Measurements from ENCODE around the gene ACTL6B.

ACTL6B gene

DNA sequence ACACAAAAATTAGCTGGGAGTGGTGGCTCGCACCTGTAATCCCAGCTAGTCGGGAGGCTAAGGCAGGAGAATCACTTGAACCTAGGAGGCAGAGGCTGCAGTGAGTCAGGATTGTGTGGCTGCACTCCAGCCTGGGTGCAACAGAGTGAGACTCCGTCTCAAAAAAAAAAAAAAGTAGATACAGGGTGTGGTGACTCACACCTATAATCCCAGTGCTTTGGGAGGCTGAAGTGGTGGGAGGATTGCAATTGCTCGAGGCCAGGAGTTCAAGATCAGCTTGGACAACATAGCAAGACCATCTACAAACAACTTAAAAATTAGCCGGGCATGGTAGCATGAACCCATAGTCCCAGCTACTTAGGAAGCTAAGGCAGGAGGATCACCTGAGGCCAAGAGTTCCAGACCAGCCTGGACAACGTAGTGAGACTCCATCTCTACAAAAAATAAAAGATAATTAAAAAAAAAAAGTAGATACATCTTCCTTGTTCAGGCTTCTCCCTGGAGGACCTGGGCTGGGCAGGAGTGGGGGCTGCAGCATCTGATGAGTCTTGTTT lies 41.9 kb downstream of the ACTL6B start:
- TF ChIP-seq, protein P1, sequence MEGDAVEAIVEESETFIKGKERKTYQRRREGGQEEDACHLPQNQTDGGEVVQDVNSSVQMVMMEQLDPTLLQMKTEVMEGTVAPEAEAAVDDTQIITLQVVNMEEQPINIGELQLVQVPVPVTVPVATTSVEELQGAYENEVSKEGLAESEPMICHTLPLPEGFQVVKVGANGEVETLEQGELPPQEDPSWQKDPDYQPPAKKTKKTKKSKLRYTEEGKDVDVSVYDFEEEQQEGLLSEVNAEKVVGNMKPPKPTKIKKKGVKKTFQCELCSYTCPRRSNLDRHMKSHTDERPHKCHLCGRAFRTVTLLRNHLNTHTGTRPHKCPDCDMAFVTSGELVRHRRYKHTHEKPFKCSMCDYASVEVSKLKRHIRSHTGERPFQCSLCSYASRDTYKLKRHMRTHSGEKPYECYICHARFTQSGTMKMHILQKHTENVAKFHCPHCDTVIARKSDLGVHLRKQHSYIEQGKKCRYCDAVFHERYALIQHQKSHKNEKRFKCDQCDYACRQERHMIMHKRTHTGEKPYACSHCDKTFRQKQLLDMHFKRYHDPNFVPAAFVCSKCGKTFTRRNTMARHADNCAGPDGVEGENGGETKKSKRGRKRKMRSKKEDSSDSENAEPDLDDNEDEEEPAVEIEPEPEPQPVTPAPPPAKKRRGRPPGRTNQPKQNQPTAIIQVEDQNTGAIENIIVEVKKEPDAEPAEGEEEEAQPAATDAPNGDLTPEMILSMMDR (IDR thresholded peaks at IDR 0.05; ENCODE audit: extremely low read depth, missing control alignments), result no peak
- no peak for DNase-seq (ENCODE audit: low spot score)

DNA sequence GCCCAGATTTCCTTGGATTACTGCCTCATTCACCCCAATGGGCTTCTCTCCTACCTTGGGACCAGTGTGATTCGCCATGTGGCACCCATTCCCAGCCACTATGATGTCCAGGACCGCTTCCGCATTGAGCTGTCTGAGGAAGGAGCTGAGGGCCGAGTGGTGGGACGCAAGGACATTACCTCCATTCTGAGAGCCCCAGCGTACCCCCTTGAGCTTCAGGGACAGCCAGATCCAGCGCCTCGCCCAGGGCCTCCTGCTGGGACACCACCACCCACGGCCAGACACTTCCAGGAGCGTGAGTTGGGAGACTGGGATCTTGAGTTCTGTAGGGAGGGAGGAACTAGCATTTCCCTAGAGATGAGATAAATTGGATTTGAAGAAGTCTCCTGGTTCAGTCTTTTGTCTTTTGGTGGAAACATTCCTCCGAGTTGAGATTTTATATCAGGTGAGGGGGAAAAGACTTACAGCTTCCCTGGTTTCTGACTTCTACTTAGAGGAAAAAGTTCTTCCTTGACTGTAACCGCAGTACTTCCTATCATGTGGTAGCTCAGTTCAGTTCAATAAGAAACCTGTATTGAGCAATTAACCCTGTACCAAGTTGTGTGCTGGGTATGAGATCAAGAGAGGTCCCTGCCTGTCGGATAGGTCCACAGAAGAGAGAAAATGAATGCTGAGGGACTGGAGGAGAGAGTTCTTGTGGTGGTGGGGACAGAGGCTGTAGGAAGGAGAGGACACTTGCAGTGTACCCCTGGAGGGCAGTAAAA lies 42.7 kb downstream of the ACTL6B start:
- TF ChIP-seq, protein P1 (IDR thresholded peaks at IDR 0.05; ENCODE audit: extremely low read depth, missing control alignments), result no peak
- no peak for DNase-seq (ENCODE audit: low spot score)

DNA sequence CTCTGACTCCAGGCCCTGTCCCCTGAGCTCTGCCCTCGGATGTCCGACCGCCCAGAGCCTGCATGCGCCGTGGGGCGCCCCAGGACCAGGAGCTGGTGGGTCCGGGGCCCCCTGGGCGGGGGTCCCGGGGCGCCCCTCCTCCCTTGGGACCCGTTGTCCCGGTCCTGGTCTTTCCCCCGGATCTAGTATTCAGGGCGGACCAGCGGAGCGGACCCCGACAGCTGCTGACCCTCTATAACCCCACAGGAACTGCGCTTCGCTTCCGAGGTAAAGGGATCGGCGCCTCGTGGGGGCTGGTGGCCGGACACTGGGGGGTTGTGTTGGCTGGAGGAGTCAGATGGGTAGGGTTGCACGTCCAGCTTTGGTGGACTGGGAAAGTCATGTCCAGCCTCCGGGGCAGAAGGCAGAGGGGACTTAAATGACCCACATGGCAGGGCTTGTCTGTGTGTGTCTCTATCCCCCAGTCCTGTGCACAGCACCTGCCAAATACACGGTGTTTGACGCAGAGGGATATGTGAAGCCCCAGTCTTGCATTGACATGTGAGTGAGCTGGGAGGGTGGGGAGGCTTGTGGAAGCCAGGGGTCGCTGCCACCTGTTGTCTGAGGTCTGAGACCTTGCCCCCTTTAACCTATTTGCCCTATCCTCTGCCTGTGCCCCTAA lies 43.4 kb downstream of the ACTL6B start:
- DNase-seq (ENCODE audit: low spot score), result no peak
- TF ChIP-seq, protein P1 (IDR thresholded peaks at IDR 0.05; ENCODE audit: extremely low read depth, missing control alignments), result no peak

- peak; percentile 99 for DNase-seq (ENCODE audit: low spot score)
- TF ChIP-seq, protein P1 (IDR thresholded peaks at IDR 0.05; ENCODE audit: extremely low read depth, missing control alignments), result no peak
These were observed 44.1 kb downstream of the ACTL6B start, which contains the start of gene MOSPD3 for GRCh38 chr7:100611983-100612729. MOSPD3 (plus strand) TSS chr7:100612540; CDS start chr7:100612792, 252 bp downstream.

DNA sequence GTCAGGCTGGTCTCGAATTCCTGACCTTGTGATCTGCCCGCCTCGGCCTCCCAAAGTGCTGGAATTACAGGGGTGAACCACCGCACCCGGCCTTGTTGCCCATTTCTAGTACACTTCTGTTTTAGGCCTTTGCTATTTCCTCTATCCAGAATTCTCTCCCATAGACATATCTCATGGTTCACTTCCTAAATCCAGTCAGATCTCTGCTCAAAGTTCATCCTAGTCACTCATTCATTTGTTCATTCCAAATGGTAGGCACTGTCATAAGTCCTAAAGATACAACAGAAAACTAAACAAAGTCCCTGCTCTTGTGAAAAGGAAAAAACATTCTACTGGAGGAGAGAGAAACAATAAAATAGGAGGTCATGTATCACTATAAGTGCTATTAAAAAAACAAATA lies 46.3 kb downstream of the ACTL6B start:
- TF ChIP-seq, protein P1 (IDR thresholded peaks at IDR 0.05; ENCODE audit: extremely low read depth, missing control alignments), result no peak
- DNase-seq (ENCODE audit: low spot score), result no peak

- DNase-seq (ENCODE audit: low spot score), result no peak
- TF ChIP-seq, protein P1 (IDR thresholded peaks at IDR 0.05; ENCODE audit: extremely low read depth, missing control alignments), result no peak
These were observed 49.1 kb downstream of the ACTL6B start for GRCh38 chr7:100607111-100607510.
